GM19043 (cell line): ENCODE results near the gene INSL3.
"Not testable (repeated sequence)": the region's sequence is repeated elsewhere in the genome, so short reads cannot be mapped to it uniquely, and the experiment has no call there.

ENCODE experiments used
- ATAC-seq: cut with Tn5 transposase; IDR thresholded peaks from one replicate; pipeline ENCODE4 v1.9.1; 2021; ENCODE audit warnings: low read depth; ENCODE audit not compliant: unreplicated experiment

INSL3 gene

DNA sequence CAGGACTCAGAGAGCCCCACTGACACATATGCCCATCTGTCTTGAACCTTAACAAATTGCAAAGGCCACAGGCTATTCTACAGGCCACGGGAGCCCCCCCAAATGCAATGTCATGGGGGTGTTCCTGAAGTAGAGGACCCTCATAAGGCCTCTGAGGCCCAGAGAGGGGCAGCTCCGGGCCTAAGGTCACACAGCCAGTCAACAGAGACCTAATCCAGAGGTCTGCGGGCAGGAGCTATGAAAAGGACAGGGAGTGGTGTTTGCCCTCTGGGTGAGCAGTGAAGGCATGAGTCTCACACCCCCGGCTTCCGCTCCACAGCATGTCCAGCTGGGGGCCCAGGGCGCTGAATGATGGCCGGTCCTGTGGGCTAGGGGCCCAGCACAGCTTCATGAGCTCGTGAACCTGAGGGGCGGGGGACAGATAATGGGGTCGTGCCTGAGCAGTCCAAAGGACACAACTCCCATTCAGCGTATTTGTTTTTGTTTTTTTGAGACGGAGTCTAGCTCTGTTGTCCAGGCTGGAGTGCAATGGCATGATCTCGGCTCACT is 5.3 kb upstream of the INSL3 start:
- ATAC-seq: no peak

DNA sequence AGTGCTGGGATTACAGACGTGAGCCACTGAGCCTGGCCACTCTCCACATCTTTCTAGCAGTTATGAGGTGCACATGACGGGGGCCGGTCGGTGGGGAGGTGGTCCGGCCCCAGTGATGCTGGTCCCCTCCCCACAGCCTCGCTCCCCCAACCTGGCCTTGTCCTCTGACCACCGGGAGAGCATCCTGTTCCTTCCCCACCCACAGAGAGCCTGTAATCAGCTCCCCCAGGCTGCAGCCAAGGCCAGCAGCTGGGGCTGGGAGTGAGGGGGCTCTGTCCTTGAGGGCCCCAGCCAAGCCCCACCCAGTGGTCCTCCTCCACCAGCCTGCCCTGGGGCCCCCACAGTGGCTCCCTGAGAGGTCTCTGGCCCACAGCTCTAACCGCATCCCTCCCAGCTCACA is 3.0 kb upstream of the INSL3 start:
- ATAC-seq: no peak

DNA sequence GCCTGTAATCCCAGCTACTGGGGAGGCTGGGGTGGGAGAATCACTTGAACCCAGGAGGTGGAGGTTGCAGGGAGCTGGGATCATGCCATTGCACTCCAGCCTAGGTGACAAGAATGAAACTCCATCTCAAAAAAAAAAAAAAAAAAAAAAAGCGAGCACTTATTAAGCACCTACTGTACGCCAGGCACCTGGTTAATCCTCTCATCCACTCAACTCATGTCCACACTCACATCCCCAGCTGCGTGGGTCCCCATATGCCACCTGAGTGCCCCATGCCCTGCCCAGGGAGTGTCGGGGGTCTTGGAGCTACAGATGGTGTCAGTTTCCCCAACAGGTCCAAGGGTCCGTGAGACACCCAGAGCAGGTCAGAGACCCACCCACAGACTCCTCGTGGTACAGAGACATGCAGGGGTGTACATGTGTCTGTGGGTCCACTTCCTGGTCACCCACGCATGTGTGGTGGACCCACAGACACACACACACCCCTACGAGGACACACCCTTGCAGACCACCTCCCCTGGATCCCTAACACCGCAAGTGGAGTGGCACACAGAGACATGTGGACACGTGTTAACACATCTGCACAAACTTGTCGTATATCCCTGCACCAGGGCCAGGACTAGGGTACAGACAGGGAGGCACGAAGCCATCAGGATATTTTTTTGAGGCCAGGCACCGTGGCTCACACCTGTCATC is 3.5 kb downstream of the INSL3 start:
- ATAC-seq: no peak

DNA sequence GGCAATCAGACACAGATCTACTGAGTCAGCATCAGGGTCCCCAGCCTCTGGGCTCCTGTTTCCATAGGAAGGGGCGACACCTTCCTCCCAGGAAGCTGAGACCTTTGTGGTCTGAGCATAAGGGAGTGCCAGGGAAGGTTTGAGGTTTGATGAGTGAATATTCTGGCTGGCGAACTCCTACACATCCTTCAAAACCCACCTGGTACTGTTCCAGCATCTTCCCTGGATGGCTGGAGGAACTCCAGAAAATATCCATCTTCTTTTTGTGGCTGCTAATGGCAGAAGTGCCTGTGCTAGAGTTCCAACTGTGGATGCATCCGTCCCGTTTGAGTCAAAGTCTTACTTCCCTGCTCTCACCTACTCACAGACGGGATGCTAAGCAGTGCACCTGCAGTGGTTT is 9.2 kb downstream of the INSL3 start:
- ATAC-seq: no peak

DNA sequence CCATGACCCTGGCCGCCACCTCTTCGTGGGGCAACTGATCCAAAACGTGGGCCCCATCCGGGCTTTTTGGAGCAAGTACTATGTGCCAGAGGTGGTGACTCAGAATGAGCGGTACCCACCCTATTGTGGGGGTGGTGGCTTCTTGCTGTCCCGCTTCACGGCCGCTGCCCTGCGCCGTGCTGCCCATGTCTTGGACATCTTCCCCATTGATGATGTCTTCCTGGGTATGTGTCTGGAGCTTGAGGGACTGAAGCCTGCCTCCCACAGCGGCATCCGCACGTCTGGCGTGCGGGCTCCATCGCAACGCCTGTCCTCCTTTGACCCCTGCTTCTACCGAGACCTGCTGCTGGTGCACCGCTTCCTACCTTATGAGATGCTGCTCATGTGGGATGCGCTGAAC is 9.6 kb downstream of the INSL3 start:
- ATAC-seq: no peak

DNA sequence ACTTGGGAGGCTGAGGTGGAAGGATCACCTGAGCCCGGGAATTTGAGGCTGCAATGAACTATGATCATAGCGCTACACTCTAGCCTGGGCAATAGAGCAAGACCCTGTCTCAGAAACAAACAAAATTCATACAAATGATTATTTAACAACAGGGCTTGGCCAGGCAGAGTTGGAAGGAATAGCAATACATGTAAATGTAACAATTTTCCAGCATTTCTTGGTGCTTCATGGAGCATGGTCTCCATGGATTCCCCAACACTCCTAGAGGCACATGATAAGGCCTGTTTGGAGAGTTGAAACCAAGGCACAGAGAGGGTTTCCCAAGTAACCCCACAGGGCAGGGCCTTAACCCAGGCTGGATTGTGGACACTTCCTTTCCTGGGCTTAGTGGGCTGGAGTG is 10.2 kb downstream of the INSL3 start:
- no peak for ATAC-seq

DNA sequence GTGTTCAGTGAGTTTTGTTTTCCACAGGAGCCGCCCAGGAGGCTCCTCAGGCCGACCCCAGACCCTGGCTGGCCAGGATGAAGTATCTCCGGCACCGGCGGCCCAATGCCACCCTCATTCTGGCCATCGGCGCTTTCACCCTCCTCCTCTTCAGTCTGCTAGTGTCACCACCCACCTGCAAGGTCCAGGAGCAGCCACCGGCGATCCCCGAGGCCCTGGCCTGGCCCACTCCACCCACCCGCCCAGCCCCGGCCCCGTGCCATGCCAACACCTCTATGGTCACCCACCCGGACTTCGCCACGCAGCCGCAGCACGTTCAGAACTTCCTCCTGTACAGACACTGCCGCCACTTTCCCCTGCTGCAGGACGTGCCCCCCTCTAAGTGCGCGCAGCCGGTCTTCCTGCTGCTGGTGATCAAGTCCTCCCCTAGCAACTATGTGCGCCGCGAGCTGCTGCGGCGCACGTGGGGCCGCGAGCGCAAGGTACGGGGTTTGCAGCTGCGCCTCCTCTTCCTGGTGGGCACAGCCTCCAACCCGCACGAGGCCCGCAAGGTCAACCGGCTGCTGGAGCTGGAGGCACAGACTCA is 13.5 kb downstream of the INSL3 start:
- ATAC-seq: no peak

DNA sequence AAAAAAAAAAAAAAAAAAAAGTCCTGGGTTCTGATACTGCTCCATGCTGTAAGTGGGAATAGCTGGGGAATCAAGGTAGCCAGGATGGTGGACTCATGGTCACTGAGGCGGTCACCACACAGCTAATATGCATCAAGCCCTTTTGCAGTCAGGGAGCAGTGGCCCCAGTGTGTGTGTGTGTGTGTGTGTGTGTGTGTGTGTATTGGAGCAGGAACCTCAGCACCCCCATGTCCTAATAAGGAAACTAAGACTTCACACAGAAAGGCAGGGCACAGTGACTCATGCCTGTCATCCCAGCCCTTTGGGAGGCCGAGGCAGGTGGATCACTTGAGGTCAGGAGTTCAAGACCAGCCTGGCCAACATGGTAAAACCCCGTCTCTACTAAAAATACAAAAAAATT is 14.4 kb downstream of the INSL3 start:
- ATAC-seq: no peak

DNA sequence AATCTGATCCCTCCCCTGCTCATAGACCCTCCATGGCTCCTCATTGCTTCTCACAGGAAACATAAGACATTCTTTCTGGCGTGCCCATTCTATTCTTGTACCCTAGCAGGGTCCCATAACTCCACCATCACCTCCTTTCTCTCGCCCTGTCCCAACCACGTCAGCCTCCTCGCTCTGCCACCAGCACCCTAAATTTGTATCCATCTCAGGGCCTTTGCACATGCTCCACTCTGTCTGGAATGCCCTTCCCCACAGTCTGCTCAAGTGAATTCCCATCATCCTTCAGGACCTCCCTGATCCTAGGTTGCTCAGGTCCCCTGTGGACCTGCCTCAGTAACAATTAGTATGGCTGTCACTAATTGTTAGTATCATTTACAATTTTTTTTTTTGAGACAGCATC is 15.9 kb downstream of the INSL3 start:
- ATAC-seq: no peak

DNA sequence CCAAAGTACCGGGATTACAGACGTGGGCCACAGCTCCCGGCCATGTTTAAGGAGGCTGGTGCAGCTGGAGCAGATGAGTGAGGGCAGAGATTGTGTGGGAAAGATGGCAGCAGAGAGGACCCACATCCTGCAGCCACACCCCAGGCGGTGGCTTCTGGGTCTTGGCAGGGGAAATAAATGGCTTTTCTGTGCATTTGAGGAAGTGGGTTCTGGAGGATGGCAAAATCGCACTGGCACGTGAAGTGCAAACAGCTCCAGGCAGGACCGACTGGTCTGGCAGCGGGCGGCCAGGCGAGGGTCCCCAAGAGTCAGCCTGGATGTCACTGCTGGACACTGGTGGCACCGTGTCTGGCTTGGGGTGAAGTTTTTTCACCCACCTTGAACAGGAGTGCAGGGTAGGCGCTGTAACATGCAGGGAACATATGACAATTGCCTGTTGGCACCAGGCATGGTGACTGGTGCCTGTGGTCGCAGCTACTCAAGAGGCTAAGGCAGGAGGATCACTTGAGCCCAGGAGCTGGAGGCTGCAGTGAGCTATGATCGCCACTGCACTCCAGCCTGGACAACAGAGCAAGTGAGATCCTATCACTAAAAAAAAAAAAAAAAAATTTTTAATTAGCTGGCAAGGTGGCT is 17.9 kb downstream of the INSL3 start:
- ATAC-seq: no peak

DNA sequence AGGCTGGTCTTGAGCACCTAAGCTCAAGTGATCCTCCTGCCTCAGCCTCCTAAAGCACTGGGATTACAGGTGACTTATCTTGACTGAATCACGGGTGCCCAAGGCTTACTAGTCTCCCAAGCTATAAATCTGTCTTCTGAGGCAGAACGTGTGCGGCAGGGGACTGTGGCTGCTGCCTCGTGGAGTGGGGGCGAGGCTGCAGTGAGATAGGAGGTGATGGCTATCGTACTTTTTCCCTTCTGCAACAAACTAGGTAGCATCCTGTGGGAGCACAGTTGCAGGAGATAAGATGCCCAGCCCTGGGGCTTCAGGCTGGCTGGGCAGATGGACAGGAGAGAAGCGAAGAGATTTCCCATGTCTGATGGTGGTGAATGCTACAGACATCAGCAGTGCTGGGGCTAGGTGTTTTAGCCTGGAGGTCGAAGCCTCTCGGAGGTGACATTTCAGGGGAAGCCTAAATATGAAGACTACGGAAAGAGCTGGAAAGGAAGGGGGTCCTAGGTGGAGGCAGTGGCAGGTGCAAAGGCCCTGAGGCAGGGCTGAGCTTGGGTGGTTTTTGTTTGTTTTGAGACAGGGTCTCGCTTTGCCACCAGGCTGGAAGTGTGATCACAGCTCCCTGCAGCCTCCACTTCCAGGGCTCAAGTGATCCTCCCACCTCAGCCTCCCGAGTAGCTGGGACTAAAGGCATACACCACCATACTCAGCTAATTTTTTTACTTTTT is 19.0 kb downstream of the INSL3 start:
- ATAC-seq: no peak

DNA sequence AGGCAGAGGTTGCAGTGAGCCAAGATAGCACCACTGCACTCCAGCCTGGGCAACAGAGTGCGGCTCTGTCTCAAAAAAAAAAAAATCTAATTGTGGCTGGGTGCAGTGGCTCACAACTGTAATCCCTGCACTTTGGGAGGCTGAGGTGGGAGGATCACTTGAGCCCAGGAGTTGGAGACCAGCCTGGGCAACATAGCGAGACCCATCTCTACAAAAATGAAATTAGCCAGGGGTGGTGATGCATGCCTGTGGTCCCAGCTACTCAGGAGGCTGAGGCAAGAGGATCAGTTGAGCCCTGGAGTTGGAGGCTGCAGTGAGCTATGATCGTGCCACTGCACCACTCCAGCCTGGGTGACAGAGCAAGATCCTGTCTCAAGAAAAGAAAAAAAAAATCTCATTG is 22.7 kb downstream of the INSL3 start:
- not testable (repeated sequence) for ATAC-seq

DNA sequence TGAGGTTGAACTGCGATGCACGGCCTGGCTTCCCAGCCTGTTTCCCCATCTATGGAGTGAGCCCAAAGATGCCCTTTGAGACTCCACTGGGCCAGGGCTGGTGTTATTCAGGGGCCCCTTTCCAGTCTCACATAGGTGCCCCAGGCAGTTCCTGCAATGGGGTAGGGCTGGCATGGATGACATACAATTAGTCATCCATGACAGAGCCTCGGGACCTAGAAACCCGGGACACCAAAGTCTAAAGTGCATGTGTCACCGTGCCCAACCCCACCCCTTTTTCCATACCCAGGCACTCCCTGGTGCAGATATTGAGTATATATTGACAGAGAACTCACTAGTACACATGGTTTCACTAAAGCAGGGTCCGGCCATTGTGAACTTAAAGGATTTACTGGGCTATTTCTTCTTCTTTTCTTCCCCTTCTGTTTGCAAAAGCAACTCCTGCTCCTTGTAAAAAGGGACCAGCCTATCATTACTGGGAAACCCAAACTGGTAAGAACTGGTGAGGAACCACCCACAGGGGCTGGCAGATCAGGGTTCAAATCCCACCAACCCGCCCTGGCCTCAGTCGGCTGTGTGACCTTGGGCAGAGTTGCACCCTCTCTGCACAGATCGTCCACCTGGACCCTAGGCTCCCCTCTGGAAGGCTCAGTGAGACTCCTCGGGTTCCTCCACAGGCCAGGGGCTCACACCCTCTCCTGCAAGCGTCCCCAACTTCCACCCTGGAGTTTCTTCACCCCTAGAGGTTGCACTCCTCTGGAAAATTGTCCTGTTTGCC is 23.7 kb downstream of the INSL3 start:
- no peak for ATAC-seq

DNA sequence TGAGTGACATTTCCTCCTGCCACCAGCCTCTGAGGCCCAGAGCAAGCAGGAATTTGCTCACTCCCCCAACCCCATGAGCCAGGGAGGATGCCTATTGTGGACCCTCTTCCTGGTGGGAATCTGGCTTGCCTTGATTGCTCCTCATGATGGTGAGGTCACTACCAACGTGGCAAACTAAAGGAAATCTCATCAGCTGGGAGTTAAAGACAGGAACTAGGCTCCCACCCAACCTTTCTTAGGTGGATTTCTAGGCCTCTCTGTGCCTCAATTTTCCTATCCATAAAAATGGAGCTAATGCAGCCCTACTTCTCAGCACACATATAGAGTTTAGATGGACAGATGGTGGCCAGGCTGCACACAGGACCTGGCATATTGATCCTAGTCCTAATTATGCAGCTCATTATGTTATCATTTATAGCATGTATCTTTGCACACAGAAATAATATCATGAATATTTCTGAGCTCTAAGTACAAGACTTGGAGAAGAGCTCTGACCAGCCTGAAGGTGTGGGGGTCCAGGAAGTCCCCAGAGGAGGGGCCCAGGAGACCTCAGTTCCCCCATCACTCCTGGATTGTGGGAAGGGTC is 24.4 kb downstream of the INSL3 start:
- no peak for ATAC-seq

DNA sequence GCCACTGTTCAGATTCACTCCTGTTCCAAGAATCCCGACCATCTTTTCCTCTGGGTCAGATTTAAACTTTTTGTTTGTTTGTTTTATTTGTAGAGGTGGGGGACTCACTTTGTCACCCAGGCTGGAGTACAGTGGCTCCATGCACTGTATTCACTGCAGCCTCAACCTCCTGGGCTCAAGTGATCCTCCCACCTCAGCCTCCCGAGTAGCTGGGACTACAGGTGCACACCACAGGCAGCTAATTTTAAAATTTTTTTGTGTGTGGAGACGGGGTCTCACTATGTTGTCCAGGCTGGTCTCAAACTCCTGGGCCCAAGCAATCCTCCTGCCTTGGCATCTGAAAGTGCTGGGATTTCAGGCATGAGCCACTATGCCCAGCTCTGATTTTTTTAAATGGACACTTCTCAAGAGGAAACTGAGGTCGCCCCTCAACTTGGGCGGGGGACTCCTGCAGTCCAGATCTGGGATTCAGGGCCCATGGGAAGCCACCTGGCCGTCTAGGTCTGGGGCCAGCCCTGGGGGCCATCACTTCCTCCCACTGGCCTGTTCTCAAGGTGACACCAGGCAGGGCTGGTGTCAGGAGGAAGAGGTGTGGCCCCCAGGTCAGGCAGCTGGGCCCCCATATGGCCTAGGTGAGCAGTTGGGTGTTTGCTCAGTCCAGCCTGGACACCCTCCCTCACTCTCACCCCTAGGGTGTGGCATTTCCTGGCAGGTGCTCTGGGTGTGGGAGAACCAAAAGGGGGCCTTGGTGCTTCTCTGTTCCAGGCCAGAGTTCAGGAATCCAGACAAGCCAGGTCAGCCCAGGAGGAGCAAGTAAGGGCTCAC is 25.1 kb downstream of the INSL3 start:
- no peak for ATAC-seq

DNA sequence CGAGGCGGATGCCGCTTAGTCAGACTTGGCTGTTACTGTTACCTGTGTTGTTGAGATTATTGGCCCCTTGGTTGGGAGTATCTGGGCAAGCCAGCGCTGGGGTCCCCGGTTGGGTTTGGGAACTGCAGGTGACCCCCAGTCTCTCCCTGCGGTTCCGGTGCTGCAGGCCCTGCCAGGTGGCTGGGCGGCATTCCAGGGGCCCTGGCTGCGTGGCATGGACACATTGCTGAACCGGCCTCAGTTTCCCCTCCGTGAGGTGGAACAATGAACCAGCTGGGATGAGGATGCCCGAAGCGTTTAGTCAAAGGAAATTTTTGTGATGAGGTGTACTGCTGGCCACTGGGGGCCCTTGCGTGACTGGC is 25.8 kb downstream of the INSL3 start:
- no peak for ATAC-seq

DNA sequence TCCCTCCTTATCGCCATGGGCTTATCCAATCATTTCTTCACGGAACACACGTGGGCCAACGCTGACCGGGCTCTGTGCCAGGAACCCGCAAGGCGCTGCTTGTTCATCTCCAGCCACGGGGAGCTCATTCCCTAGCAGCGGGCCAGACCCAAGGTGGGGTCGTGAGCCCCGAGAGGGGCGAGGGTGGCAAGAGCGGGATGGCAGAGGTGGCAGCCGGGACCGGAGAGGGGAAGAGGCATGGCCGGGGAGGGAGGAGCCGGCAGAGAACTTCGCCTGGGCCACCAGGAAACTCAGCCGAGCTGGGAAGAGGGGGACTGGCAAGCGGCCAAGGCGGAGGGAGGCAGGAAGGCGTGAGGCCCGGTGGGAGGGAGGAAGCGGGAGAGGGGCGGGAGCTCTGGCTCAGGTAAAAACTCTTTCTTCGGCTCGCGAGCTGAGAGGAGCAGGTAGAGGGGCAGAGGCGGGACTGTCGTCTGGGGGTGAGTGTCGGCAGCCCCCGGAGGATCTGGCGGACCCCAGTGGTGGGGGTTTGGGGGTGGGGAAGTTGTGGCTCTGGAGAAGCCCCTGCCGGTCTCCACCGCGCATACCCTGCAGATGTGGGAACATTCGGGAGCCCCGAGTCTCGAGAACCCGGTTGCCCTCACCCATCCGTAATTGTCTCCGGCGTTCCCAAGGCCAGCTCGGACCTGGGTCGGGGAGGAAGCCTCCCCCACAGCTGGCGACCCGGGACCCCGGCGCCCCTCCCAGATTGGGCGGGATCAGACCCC is 26.4 kb downstream of the INSL3 start, which contains the start of gene B3GNT3:
Gene B3GNT3 (plus strand): TSS at position 408 of the 764 bp plus-strand sequence. CDS start 12,670 bp downstream, outside the sequence.
- no peak for ATAC-seq

DNA sequence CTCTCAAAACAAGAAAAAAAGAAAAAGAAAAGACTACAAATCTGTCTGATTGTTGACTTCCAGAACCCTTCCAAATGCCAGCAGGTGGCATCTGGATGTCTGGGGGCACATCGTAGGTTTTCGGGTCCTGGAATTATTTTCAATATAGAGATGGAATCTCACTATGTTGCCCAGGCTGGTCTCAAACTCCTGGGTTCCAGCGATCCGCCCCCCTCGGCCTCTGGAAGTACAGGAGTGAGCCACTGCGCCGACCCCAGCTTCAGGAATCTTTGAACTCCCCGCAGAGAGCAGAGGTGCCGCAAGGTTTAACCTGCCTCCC is 26.9 kb downstream of the INSL3 start:
- no peak for ATAC-seq
